ENCODE data around the gene DCLK1. TPM values are rescaled to one million over a fixed set of nuclear protein-coding genes. Genes with fewer than 3 reads are reported as not detected.

The DCLK1 gene
- total RNA-seq, 4 donors from 2014 or later, result 1.1 to 10.8 (median 6.7) TPM

DNA sequence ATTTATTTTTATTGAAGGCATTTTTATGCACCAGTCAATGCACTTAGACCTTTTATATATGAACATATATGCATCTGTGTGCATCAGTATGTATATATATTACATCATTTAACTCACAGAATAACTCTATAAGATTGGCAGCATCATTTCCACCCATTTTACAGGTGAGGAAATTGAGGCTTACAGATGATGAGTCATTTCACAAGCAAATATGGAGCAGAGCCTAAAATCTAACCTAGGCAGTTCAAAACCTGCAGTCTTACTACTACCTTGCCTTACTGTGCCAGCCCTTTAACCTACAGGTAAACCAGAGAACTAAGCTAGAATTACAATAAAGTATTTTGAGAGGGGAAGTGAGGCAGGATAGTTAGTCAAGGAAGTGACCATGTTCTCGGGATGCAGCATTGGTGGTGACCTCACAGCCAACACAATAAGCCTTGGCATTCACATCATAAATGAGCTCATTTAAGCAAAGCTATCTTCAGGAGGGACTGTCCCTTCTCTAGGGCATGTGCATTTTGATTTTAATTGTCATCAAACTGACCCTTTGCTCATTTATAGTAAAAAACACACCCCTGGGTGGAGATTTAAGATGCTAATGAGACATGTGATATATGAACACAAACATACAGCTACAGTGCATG, 274.3 kb downstream of the DCLK1 start:
- in situ Hi-C loops (cut with MboI; ENCODE audit: low pct_ligation_motif_present in 1 of 4, low pct_unique_long_range_greater_than_20kb in 1 of 4, low sequenced_read_pairs in 3 of 4), result no loop called here
- peak overlapping the region in 3 of 4 donors; percentile 59 to 85 (median 74) for H3K27ac ChIP-seq

DNA sequence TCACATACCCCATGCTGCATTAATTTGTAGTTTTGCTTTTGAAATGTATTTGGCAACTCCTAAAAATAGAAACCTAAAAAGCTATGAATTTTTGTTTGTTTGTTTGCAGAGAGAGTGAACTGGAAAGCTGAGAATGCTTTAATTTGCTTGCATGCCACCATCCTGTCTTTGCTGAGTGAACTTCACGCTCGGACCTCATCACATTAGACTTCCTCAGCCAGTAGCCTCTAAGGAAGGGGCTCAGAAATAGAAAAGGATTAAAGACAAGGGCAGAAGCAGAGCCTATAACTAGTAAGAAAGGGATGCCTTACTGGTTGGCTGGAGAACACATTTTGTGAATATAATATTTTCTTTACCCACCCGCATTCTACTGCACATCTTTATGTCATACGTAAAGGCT, 275.1 kb downstream of the DCLK1 start:
- no peaks in the 10 kb centered on the region for H3K9me3 ChIP-seq
- H3K4me3 ChIP-seq, result no peak overlapping the region
- DNase-seq, result no peak
- peaks cover 0 to 18% (median 3%) of the 10 kb centered on the region in 4 donors for H3K4me1 ChIP-seq
- no peak overlapping the region for H3K27ac ChIP-seq
- H3K27me3 ChIP-seq, result no peaks in the 10 kb centered on the region
- H3K36me3 ChIP-seq, result no peaks in the 10 kb centered on the region
- 70 to 95% methylated on average over 2 to 4 of the region's 4 CpGs for whole genome bisulfite sequencing, 2 donors (ENCODE audit: low coverage in 1 of 2)
- intact Hi-C loops (cut with DNase I; ENCODE audit: low total_unique reads) (no loop called here), in situ Hi-C loops (cut with MboI; ENCODE audit: low pct_ligation_motif_present in 1 of 4, low pct_unique_long_range_greater_than_20kb in 1 of 4, low sequenced_read_pairs in 3 of 4) (no loop called here)
- TF ChIP-seq EP300 (IDR thresholded peaks at IDR 0.05; ENCODE audit: low read depth), result no peak
- TF ChIP-seq POLR2A (IDR thresholded peaks at IDR 0.05), result no peak
- no peak for TF ChIP-seq CTCF (IDR thresholded peaks at IDR 0.05)
- TF ChIP-seq POLR2AphosphoS5 (IDR thresholded peaks at IDR 0.05), result no peak

More for the DNA sequence above, 274.3 kb downstream of the DCLK1 start:
- TF ChIP-seq POLR2AphosphoS5 (IDR thresholded peaks at IDR 0.05) (no peak), EP300 (IDR thresholded peaks at IDR 0.05; ENCODE audit: low read depth) (no peak)
- no peak for DNase-seq
- Histone ChIP-seq H3K9me3 (no peaks in the 10 kb centered on the region), H3K4me3 (no peak overlapping the region), H3K36me3 (no peaks in the 10 kb centered on the region), H3K27me3 (no peaks in the 10 kb centered on the region), H3K4me1 (peaks cover 0 to 18% (median 3%) of the 10 kb centered on the region in 4 donors)
- WGBS, 2 donors (ENCODE audit: low coverage in 1 of 2), result 44 to 46% methylated on average over 1 of the region's 1 CpG
- intact Hi-C loops (cut with DNase I; ENCODE audit: low total_unique reads), result no loop called here

DNA sequence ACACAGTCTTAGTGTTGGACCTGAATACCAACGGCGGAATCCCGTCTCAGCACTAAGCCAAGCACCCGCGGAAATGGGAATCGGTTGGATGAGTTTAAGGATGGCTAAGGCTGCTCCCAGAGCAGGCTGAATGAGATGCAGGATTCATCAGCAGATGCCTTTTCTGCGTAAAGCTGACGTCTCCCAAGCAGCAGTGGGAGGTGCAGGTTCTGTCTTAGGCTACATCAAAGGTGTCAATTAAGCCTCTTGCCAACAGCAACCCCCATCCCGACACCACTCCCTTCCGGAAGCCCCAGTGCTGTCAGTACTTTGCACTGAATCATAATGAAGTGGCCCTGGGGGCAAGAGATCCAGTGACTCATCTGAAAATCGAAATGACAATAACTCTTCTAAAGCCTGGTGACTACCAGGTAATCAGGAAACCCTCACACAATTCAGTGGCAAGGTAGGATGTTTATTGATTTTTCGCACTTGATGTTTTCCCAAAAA, 275.6 kb downstream of the DCLK1 start:
- H3K4me3 ChIP-seq, result no peak overlapping the region
- no peaks in the 10 kb centered on the region for H3K36me3 ChIP-seq
- DNase-seq, result no peak
- in situ Hi-C loops (cut with MboI; ENCODE audit: low pct_ligation_motif_present in 1 of 4, low pct_unique_long_range_greater_than_20kb in 1 of 4, low sequenced_read_pairs in 3 of 4), result no loop called here
- WGBS, 2 donors (ENCODE audit: low coverage in 1 of 2), result 57 to 64% methylated on average over 3 to 12 of the region's 12 CpGs
- no peaks in the 10 kb centered on the region for H3K27me3 ChIP-seq
- H3K27ac ChIP-seq, result no peak overlapping the region
- TF ChIP-seq CTCF (IDR thresholded peaks at IDR 0.05), result no peak
- no peak for TF ChIP-seq POLR2A (IDR thresholded peaks at IDR 0.05)
- TF ChIP-seq POLR2AphosphoS5 (IDR thresholded peaks at IDR 0.05), result no peak
- TF ChIP-seq EP300 (IDR thresholded peaks at IDR 0.05; ENCODE audit: low read depth), result no peak
- intact Hi-C loops (cut with DNase I; ENCODE audit: low total_unique reads), result no loop called here
- H3K9me3 ChIP-seq, result no peaks in the 10 kb centered on the region
- H3K4me1 ChIP-seq, result peaks cover 0 to 18% (median 3%) of the 10 kb centered on the region in 4 donors

GRCh38 chr13:35854286-35854685, 276.9 kb downstream of the DCLK1 start:
- Histone ChIP-seq H3K27ac (no peak overlapping the region), H3K4me3 (no peak overlapping the region)

More at GRCh38 chr13:35854286-35854685, 276.9 kb downstream of the DCLK1 start:
- TF ChIP-seq POLR2A (IDR thresholded peaks at IDR 0.05) (no peak), POLR2AphosphoS5 (IDR thresholded peaks at IDR 0.05) (no peak), EP300 (IDR thresholded peaks at IDR 0.05; ENCODE audit: low read depth) (no peak), CTCF (IDR thresholded peaks at IDR 0.05) (no peak)
- Histone ChIP-seq H3K27me3 (no peaks in the 10 kb centered on the region), H3K36me3 (no peaks in the 10 kb centered on the region), H3K4me1 (peaks cover 0 to 14% (median 3%) of the 10 kb centered on the region in 4 donors), H3K9me3 (no peaks in the 10 kb centered on the region)
- 87 to 88% methylated on average over 4 to 8 of the region's 8 CpGs for WGBS, 2 donors (ENCODE audit: low coverage in 1 of 2)
- no peak for DNase-seq
- intact Hi-C loops (cut with DNase I; ENCODE audit: low total_unique reads) (no loop called here), in situ Hi-C loops (cut with MboI; ENCODE audit: low pct_ligation_motif_present in 1 of 4, low pct_unique_long_range_greater_than_20kb in 1 of 4, low sequenced_read_pairs in 3 of 4) (no loop called here)
